Uterus (tissue), 4 donors: ENCODE measurements around the gene TP53I11. TPM values are rescaled to one million over a fixed set of nuclear protein-coding genes. Genes with fewer than 3 reads are reported as not detected.
A peak's percentile ranks its signal among the peaks of the same experiment; 100 is the strongest.

Experiments used
- DNase-seq, 2 donors: peaks; one replicate each; pipeline ENCODE4 v3.0.0-alpha.2; 2019 to 2020
- H3K27ac ChIP-seq, 2 donors: fragments of 200-600 bp; sonication (generic); 1 replicate in 1 of 2; 2 replicates in 1 of 2; pipeline ENCODE4 v1.5.1; 2016 to 2018
- H3K27me3 ChIP-seq, 2 donors: fragments of 200-600 bp; sonication (generic); one replicate each; pipeline ENCODE4 v1.5.1; 2018 to 2019; ENCODE audit warnings: control low read depth in 1 of 2
- H3K36me3 ChIP-seq, 2 donors: fragments of 200-600 bp; sonication (generic); one replicate each; pipeline ENCODE4 v1.5.1; 2019; ENCODE audit warnings: control low read depth in 1 of 2
- H3K4me1 ChIP-seq, 2 donors: fragments of 200-600 bp; sonication (generic); one replicate each; pipeline ENCODE4 v1.5.1; 2018 to 2019; ENCODE audit warnings: control low read depth in 1 of 2
- H3K4me3 ChIP-seq, 2 donors: fragments of 200-600 bp; sonication (generic); 1 replicate in 1 of 2; 2 replicates in 1 of 2; pipeline ENCODE4 v1.5.1; 2018 to 2019; ENCODE audit warnings: mild to moderate bottlenecking in 1 of 2
- H3K9me3 ChIP-seq, 2 donors: fragments of 200-600 bp; sonication (generic); one replicate each; pipeline ENCODE4 v1.5.1; 2019; ENCODE audit warnings: control low read depth in 1 of 2
- POLR2A ChIP-seq, 2 donors: fragments of 450-650 bp; IDR thresholded peaks; one replicate each; pipeline ENCODE4 v1.6.1; 2016; ENCODE audit warnings: antibody characterized with exemption in 2 of 2, mild to moderate bottlenecking in 1 of 2, moderate library complexity in 1 of 2
- intact Hi-C: fragments of 100-400 bp; cut with DNase I; formaldehyde crosslinking; loops from one replicate; pipeline ENCODE4 v1.15.1; 2023; ENCODE audit warnings: low total_unique reads
- total RNA-seq, 4 donors: library from RNA; depleted of rRNA in 3 of 4; stranded (reverse); fragments of >200 nt in 3 of 4; gene quantifications; one replicate each; pipeline versions ENCODE4 v1.1.0 to v1.2.4, GENCODE V29; 2014 to 2023
- TF ChIP-seq, protein P1 (sequence below), 4 experiments: fragments of 200-600 bp in 2 of 4; fragments of 450-650 bp in 2 of 4; sonication (generic) in 2 of 4; IDR thresholded peaks; one replicate each; pipeline ENCODE4 v1.5.1; 2016 to 2019; ENCODE audit warnings: antibody characterized with exemption in 4 of 4, mild to moderate bottlenecking in 2 of 4, moderate library complexity in 1 of 4
- donor health status: DM: yes; HTN: yes; CAD: no.

The TP53I11 gene
- total RNA-seq, 4 donors from 2014 or later: 3.8 to 53.9 (median 17.5) TPM

DNA sequence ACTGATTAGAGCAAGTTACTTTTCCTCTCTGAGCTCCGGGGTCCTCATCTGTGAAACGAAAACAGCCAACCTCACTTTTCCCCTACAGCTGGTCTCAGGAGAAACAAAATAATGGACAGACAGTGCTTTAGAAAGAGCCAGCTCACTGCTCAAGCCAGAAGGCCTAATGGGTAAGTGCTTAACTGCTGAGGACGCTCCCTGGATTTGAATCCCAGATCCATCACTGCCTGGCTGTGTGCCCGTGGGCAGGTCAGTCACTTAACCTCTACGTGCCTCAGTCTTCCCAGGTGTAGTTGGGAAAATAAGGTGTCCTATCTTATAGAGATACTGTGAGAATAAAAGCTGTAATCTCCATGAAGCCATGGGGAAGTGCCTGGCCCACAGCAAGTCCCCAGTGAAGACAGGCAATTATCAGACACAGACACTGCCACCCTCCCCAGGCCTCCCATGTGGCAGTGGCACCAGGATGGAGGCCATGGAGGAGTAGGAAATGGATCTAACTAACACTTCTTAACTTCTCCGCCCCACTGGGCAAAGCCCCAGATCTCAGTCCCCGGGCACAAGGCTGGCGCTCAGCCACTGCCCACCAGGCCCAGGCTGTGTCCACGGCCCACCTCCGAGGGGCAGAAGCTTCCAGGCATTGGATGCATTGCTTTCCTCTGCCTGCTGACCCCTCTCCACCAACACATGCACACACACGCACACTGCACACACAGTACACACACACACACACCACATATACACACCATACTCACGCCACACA is 9.2 kb downstream of the TP53I11 start:
- Histone ChIP-seq H3K4me1 (peaks cover 0 to 2% of the 10 kb centered on the region in 2 donors), H3K4me3 (no peak overlapping the region), H3K27ac (peak overlapping the region in 1 of 2 donors; percentile 17), H3K27me3 (no peaks in the 10 kb centered on the region), H3K36me3 (no peaks in the 10 kb centered on the region), H3K9me3 (no peaks in the 10 kb centered on the region)
- DNase-seq: no peak
- intact Hi-C loops: loop anchor here (10.0 kb wide), 1 partner anchor 393 kb away; no protein-coding TSS in a partner anchor
- no peak for TF ChIP-seq POLR2A (IDR thresholded peaks at IDR 0.05)
- TF ChIP-seq, protein P1, sequence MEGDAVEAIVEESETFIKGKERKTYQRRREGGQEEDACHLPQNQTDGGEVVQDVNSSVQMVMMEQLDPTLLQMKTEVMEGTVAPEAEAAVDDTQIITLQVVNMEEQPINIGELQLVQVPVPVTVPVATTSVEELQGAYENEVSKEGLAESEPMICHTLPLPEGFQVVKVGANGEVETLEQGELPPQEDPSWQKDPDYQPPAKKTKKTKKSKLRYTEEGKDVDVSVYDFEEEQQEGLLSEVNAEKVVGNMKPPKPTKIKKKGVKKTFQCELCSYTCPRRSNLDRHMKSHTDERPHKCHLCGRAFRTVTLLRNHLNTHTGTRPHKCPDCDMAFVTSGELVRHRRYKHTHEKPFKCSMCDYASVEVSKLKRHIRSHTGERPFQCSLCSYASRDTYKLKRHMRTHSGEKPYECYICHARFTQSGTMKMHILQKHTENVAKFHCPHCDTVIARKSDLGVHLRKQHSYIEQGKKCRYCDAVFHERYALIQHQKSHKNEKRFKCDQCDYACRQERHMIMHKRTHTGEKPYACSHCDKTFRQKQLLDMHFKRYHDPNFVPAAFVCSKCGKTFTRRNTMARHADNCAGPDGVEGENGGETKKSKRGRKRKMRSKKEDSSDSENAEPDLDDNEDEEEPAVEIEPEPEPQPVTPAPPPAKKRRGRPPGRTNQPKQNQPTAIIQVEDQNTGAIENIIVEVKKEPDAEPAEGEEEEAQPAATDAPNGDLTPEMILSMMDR (IDR thresholded peaks at IDR 0.05): no peak

DNA sequence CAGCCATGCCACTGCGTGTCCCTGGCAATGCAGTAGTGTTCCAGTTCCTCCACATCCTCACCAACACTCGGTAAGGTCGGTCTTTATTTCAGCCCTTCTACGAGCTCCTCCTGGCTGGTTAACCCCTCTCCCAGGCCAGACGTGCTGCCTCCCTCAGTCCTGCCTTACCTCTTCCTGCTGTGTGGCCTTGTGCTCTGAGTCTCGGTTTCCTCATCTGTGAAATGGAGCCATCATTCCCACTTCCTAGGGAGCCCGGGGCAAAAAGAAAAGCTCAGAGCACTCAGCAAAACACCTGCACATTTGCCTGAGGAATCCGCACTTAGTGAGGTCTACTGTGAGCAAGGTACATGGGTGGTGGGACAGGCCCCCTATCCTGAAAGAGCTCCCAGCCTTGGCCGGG is 9.8 kb downstream of the TP53I11 start:
- TF ChIP-seq, protein P1 (IDR thresholded peaks at IDR 0.05): no peak
- TF ChIP-seq POLR2A (IDR thresholded peaks at IDR 0.05): no peak
- Histone ChIP-seq H3K27ac (peak overlapping the region in 1 of 2 donors; percentile 17), H3K4me1 (peaks cover 0 to under 1% of the 10 kb centered on the region in 2 donors), H3K36me3 (no peaks in the 10 kb centered on the region), H3K4me3 (no peak overlapping the region), H3K9me3 (no peaks in the 10 kb centered on the region), H3K27me3 (no peaks in the 10 kb centered on the region)
- intact Hi-C loops: loop anchor here (10.0 kb wide), 1 partner anchor 394 kb away; no protein-coding TSS in a partner anchor
- DNase-seq: no peak

DNA sequence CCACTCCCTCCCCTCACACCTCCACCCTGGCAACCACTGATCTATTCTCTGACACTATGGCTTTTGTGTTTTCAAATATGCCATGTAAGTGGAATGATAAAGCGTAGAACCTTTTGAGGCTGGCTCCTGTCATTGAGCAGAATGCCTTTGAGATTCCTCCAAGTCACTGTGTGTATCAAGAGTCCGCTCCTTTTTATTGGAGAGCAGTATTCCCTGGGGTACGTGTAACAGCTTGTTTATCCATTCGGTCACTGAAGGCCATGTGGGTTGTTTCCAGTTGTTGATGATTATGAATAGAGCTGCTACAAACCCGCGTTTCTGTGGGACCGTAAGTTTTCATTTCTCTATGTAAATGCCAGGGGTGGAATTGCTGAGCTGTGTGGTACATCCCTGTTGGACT is 10.3 kb downstream of the TP53I11 start:
- no peak for DNase-seq
- Histone ChIP-seq H3K9me3 (no peaks in the 10 kb centered on the region), H3K4me1 (no peaks in the 10 kb centered on the region), H3K27ac (no peak overlapping the region), H3K36me3 (no peaks in the 10 kb centered on the region), H3K4me3 (no peak overlapping the region), H3K27me3 (no peaks in the 10 kb centered on the region)
- TF ChIP-seq, protein P1 (IDR thresholded peaks at IDR 0.05): no peak
- TF ChIP-seq POLR2A (IDR thresholded peaks at IDR 0.05): no peak
- intact Hi-C loops: loop anchor here (10.0 kb wide), 1 partner anchor 394 kb away; no protein-coding TSS in a partner anchor

DNA sequence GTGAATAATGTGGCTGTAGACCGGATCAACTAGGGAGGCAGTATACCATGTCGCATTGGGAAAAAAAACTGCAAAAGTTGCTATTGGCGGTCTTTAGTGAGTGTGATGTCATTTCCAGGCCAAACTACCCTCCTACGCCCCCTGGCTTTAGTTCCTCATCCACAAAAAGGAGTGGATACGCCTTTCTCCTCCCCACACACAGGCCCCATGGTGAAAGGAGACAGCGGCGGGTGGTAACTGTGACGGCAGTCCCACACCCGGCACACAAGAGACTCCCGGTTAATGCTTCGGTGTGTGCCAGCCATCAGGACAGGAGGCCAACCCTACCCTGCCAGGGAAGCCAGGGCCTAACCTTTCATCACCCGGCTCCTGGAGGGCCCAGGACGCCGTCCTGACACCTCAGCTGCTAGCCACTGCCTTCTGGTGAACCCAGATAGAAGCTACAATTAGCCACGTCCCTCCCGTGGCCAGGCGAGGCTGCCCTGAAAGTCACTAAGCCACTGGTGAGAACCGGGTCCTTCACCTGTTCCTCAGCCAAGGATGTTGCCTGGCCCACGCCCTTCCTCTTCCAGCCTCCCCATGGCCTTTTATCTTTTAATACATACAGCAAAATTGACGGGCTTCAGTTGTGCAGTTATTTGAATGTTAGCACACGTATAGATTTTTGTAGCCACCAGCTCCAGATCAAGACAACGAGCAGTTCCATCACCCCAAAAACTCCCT is 10.8 kb downstream of the TP53I11 start:
- no peak overlapping the region for H3K4me3 ChIP-seq
- no peaks in the 10 kb centered on the region for H3K4me1 ChIP-seq
- H3K36me3 ChIP-seq: no peaks in the 10 kb centered on the region
- H3K27me3 ChIP-seq: no peaks in the 10 kb centered on the region
- DNase-seq: peak; percentile 41 to 43
- intact Hi-C loops: loop anchor here (10.0 kb wide), 1 partner anchor 395 kb away; no protein-coding TSS in a partner anchor
- H3K9me3 ChIP-seq: no peaks in the 10 kb centered on the region
- H3K27ac ChIP-seq: peak overlapping the region in 1 of 2 donors; percentile 25
- no peak for TF ChIP-seq POLR2A (IDR thresholded peaks at IDR 0.05)
- TF ChIP-seq, protein P1 (IDR thresholded peaks at IDR 0.05): peak in 2 of 4 experiments; percentile 23 to 37
